ENCODE data around the gene PTCD1.
A peak's percentile ranks its signal among the peaks of the same experiment; 100 is the strongest.

The PTCD1 gene

DNA sequence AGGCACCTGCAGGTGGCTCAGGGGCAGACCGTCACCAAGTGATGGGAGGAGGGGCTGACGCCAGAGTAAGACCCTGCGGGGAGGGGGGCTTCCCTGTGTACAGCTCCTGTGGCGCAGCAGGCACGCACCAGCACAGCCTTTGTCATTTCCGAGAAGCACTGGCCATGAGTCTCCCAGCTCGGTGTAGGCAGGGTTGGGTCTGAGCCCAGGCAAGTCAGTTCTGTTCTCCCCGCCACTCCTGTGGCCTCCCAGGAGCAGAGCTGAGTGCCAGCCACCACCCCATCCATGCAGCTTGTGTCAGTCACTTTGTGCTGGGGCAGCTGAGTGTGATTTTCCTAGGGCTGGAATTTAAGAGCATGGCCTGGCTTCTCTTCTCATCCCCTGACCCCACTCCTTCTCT, 13.3 kb upstream of the PTCD1 start:
- no peak for DNase-seq (ENCODE audit: low read depth)
- TF ChIP-seq, protein P1, sequence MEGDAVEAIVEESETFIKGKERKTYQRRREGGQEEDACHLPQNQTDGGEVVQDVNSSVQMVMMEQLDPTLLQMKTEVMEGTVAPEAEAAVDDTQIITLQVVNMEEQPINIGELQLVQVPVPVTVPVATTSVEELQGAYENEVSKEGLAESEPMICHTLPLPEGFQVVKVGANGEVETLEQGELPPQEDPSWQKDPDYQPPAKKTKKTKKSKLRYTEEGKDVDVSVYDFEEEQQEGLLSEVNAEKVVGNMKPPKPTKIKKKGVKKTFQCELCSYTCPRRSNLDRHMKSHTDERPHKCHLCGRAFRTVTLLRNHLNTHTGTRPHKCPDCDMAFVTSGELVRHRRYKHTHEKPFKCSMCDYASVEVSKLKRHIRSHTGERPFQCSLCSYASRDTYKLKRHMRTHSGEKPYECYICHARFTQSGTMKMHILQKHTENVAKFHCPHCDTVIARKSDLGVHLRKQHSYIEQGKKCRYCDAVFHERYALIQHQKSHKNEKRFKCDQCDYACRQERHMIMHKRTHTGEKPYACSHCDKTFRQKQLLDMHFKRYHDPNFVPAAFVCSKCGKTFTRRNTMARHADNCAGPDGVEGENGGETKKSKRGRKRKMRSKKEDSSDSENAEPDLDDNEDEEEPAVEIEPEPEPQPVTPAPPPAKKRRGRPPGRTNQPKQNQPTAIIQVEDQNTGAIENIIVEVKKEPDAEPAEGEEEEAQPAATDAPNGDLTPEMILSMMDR (IDR thresholded peaks at IDR 0.05; ENCODE audit: low read depth, low read length, missing control alignments), result no peak
- H3K4me3 ChIP-seq (ENCODE audit: low read depth, low read length), result no peak overlapping the region

DNA sequence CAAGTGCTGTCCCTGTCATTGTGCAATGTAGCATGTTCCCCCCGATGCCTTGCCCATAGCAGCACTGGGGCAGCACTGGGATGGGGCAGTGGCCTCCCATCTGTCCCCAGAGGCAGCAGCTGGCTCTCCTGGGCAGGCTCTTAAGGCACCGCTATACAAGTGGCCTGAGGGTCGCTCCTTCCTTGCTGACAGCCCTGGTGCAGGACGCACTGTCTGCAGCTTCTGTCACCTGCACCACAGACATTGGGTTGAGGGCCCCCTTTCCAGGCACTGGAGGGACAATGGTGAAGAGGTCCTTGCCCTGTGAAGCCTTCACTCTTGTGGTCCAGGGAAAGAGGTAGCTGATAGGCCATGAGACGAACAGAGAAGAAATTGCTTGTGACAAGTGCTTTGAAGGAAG, 10.7 kb upstream of the PTCD1 start:
- H3K4me3 ChIP-seq (ENCODE audit: low read depth, low read length), result no peak overlapping the region
- TF ChIP-seq, protein P1 (IDR thresholded peaks at IDR 0.05; ENCODE audit: low read depth, low read length, missing control alignments), result no peak
- DNase-seq (ENCODE audit: low read depth), result no peak

DNA sequence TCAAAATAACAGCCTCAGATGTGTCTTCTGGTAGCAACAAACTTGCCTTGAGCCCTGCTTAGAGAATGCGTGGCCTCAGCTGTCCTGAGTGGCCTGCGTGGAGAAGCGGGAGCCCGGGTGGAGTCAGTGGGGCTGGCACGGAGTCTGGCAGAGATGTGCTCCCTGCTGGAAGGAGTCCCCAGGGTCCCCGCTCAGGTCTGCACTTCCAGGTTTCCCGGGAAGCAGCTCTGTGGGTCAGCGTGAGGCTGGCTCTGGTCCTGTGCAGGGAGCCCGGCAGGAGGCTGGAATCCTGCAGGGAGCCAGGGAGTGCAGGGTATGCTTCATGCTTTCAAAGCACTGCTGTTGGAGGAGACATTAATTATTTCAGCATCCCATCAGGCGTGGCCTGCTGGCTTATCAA, 10.3 kb upstream of the PTCD1 start:
- no peak overlapping the region for H3K4me3 ChIP-seq (ENCODE audit: low read depth, low read length)
- TF ChIP-seq, protein P1 (IDR thresholded peaks at IDR 0.05; ENCODE audit: low read depth, low read length, missing control alignments), result no peak
- DNase-seq (ENCODE audit: low read depth), result no peak

DNA sequence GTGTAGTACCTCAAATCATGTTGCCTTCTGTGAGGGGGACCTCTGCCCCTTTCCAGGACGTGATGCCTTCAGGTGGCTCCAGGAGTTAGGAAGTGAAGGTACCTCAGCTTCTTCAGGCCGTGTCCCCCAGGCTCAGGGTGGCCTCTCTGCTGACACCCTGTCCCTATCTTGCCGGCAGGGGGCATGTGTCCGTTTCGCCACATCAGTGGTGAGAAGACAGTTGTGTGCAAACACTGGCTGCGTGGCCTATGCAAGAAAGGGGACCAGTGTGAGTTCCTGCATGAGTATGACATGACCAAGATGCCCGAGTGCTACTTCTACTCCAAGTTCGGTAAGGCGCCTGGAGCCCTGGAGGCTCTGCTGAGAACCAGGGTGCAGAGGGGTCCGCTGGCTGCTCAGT, 9.3 kb upstream of the PTCD1 start:
- no peak overlapping the region for H3K4me3 ChIP-seq (ENCODE audit: low read depth, low read length)
- DNase-seq (ENCODE audit: low read depth), result no peak
- TF ChIP-seq, protein P1 (IDR thresholded peaks at IDR 0.05; ENCODE audit: low read depth, low read length, missing control alignments), result no peak

- no peak for DNase-seq (ENCODE audit: low read depth)
- TF ChIP-seq, protein P1 (IDR thresholded peaks at IDR 0.05; ENCODE audit: low read depth, low read length, missing control alignments), result no peak
- H3K4me3 ChIP-seq (ENCODE audit: low read depth, low read length), result no peak overlapping the region
These were observed 7.5 kb upstream of the PTCD1 start for GRCh38 chr7:99446096-99446495.

- TF ChIP-seq, protein P1 (IDR thresholded peaks at IDR 0.05; ENCODE audit: low read depth, low read length, missing control alignments), result no peak
- no peak for DNase-seq (ENCODE audit: low read depth)
- peak overlapping the region; percentile 99; the same call in 1 of the 2 replicates for H3K4me3 ChIP-seq (ENCODE audit: low read depth, low read length)
These were observed 1.6 kb upstream of the PTCD1 start for GRCh38 chr7:99440195-99440594.

- DNase-seq (ENCODE audit: low read depth), result no peak
- TF ChIP-seq, protein P1 (IDR thresholded peaks at IDR 0.05; ENCODE audit: low read depth, low read length, missing control alignments), result no peak
- peak overlapping the region; percentile 99 for H3K4me3 ChIP-seq (ENCODE audit: low read depth, low read length)
These were observed 539 bp downstream of the PTCD1 start for GRCh38 chr7:99437946-99438572.

Measured in GM12864 (cell line).